T-helper 2 cell (primary cell): ENCODE data around the gene MKRN2.

Source experiments
- DNase-seq, 5 experiments: peaks; one replicate each; pipeline versions ENCODE4 v3.0.0 to v3.0.0-alpha.2; 2012 to 2022

MKRN2 gene

DNA sequence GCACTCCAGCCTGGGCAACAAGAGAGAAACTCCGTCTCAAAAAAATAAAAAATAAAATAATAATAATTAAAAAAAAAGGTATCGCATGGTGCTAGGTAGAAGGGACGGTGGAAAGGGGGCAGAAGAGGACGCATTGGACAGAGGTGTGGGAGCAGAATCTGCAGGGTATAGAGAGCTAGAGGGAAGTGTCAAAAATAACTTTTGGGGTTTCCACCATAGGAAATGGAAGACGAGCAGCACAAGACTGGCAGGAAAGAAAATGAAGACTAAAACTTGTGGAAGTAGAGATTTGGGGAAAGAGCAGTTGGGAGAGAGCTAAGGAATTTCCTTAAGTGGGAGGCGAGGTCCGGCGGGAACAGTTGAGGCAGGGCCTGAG, 585 bp upstream of the MKRN2 start:
- DNase-seq: peak in 1 of 5 experiments; percentile 16

DNA sequence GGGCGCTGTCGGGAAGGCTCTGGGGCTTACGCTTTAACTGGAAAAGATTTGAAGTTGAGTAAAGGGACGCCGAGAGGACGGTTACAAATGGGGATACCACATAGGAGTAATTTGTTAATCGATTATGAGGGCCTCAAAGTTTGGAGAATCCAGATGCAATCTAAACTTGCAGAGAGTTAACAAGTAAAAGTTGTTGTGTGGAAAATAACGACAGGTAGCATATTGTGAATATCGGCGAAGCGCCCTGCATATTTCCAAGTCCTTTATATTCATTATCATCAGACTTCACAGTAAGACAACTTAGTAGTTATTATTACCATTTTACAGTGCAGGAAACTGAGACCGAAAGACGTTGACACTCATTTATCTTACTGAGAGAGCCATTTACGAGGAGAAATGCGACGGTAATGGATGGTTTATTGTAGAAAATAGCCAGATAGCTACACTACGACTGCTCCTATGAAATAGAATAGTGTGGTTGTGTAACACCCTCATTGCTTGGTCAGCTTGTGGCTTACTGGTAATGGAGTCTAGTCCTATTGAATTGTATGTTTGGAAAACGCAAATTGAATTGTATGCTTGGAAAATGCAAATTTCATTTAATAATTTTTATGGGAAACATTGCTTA, 700 bp downstream of the MKRN2 start:
- DNase-seq: peak in 1 of 5 experiments; percentile 11

DNA sequence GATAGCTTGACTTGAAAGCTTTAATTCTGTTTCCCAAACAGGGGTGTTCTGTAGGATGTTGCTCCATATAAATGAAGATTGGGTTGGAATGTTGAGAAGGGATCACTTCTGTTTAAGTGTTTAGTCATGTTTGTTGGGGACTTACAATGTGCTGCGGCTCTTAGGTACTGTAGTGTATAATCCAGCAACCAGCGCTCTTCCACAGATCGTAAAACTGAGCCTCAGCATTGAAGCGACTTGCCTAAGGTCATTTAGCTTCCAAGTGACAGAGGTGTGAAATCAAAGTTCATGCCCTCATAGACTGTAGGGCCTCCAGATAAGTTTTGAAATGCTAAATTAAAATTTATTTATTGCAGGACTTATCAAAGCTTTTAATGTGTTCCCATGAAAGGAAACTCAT, 1.8 kb downstream of the MKRN2 start:
- DNase-seq: no peak

DNA sequence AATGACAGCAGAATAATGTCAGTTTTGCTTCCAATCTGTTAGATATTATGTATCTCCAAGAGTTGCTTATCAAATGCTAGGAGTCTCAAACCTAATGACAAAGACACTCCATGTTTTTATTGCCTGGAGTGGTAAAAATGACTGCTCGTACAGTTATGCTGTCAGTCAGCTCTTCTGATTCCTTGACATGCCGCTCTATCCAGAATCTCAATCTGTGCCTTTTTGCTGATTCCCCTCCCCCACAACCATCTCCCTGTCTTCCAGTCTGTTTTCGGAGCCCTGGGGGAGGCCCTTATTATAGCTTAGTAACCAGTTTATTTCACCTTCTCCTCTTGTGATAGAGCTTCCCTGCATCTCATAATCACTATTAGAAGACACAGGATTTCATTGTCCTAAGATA, 2.6 kb downstream of the MKRN2 start:
- DNase-seq: no peak

DNA sequence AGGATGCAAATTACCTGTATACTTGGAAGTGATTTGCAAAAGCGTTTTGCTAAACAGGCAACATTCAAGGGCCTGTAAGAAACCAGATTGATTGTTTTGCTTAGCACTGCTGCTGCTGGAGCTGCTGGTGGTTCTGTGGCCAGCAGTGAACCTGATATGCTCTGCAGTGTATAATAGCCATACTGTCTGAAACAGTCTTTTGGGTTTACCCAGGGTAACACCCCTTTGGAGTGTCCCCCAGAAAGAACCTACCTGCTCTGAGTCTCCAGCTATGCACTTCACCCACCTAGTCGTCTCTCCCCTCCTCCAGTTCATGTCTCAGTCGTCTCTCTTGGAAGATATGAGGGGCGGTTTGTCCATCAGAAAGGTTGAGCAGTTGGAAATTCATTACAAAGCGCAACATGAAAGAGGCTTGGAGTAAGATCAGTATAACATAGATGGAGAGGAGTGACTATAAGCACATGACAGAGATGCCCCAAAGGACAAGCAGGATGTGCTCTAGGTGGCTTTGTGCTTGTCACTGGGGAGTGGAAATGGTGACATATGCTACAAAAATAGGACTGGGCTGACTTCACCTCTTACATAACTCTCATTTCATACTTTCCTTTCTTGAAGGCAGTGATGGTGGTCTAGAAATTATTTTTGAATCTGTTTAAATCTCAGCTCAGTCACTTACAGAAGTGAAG, 3.8 kb downstream of the MKRN2 start:
- peak in 1 of 5 experiments; percentile 58 for DNase-seq

DNA sequence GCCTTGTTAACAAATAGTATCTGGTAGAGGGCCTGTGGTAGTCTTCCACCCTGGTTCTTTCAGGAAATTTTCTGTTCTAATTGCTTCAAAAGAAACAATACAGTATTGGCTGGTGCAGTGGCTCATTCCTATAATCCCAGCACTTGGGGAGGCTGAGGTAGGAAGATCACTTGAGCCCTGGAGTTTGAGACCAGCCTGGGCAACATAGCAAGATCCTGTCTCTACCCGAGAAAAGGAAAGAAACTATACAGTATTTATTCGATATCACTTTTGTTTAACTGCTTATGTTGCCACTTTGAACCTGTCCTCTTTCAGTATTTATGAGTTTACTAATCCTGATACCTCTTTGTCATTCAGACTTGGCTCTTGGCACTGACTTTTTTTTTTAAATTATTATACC, 4.5 kb downstream of the MKRN2 start:
- no peak for DNase-seq

DNA sequence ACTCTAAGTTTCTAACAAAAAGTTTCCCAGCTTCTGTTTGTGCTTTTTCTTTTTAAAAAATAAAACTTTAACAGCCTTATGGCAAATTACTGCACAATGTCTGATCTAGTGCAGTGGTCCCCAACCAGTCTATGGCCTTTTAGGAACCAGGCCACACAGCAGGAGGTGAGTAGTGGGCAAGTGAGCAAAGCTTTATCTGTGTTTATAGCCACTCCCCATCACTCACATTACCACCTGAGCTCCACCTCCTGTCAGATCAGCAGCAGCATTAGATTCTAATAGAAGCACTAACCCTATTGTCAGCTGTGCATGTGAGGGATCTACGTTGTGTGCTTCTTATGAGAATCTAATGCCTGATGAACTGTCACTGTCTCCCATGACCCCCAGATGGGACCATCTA, 5.6 kb downstream of the MKRN2 start:
- no peak for DNase-seq

DNA sequence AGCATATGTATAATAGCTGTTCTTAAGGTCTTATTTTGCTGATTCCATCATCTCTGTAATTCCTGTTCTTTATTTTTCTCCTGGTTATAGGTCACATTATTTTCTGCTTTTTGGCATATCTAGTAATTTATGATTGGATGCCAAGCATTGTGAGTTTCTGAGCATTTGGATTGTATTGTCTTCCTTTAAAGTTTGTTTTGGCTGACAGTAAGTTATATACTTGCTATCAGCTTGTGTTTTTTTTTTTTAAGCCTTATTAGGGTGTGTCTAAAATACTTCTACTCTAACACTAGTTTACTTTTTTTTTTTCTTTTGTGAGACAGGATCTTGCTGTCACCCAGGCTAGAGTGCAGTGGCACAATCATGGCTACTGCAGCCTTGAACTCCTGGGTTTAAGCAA, 10.1 kb downstream of the MKRN2 start:
- no peak for DNase-seq

DNA sequence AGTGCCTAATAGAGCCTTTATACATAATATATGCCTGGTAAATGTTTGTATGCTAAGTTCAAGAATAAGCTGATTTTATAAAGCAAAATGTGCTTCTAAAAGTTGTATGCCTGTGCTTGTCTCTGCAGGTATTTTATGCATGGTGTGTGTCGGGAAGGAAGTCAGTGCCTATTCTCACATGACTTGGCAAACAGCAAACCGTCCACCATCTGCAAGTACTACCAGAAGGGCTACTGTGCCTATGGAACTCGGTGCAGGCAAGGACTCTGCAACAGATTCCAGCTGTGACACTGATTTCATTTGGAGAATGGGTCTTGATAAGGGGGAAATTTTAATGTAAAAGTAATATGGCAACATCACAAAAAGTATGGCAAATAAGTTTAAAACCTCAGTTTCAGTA, 11.9 kb downstream of the MKRN2 start:
- no peak for DNase-seq

DNA sequence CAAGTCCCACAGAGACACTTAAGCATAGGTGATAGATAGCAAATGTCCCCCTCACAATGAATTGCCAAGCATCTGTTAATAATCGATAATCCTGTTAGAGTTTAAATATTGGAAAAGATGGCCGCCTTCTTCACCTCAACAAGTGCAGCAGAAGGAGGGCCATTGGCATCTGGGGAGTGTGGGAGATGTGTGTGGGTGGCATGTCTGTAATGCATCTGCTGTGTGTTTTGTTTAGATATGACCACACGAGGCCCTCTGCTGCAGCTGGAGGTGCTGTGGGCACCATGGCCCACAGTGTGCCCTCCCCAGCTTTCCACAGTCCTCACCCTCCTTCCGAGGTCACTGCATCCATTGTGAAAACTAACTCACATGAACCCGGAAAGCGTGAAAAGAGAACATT, 12.9 kb downstream of the MKRN2 start:
- DNase-seq: no peak

DNA sequence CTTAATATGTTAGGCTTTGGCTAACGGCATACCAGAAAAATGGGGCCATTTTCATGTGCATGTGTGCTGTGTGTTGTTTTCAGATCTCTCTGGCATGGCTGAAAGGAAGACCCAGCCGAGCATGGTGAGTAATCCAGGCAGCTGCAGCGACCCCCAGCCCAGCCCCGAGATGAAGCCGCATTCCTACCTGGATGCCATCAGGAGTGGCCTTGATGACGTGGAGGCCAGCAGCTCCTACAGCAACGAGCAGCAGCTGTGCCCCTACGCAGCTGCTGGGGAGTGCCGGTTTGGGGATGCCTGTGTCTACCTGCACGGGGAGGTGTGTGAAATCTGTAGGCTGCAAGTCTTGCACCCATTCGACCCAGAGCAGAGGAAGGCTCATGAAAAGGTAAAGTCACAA, 15.1 kb downstream of the MKRN2 start:
- no peak for DNase-seq

DNA sequence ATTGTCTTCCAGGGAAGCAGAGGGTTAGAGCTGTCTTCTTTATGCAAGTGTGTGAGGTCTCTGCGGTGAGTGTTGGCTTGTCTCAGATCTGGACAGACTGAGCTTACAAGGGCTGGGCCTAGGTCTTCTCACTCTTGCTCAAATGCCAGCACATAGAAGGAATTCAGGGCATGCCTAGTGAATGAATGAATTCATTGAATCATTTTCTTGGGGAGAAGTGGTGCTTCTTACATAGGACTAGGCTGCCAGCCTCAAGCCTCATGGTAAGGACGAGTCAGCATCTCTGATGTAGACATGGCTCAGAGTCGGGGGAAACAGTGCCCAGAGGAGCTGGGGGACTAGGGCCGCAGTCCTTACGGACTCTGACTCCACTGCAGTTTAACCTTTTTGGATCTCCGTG, 17.2 kb downstream of the MKRN2 start:
- DNase-seq: no peak

DNA sequence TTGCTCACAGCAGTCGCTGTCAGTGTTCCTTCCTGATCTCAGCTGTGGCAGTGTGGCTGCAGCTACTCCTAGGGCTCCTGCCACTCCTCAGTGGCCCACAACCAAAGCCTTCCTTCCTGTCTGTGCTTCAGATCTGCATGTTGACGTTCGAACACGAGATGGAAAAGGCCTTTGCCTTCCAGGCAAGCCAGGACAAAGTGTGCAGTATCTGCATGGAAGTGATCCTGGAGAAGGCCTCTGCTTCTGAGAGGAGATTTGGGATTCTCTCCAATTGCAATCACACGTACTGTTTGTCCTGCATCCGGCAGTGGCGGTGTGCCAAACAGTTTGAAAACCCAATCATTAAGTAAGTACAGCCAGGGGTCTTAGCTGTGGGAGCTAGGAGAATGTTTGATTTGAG, 17.8 kb downstream of the MKRN2 start:
- DNase-seq: no peak

DNA sequence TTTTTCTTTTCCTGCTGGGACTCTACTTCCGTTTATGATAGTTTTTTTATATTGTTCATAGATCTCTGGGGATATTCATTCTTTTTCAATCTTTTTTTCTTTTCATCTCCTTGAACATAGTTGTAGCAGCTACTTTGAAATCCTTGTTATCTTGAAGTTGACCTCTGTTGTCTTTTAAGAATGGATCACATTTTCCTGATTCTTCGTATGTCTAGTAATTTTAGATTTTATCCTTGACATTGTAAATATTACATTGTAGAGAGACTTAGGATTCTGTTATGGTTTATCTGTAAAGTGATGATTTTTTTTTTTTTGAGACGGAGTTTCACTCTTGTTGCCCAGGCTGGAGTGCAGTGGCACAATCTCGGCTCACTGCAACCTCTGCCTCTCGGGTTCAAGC, 20.5 kb downstream of the MKRN2 start:
- no peak for DNase-seq

DNA sequence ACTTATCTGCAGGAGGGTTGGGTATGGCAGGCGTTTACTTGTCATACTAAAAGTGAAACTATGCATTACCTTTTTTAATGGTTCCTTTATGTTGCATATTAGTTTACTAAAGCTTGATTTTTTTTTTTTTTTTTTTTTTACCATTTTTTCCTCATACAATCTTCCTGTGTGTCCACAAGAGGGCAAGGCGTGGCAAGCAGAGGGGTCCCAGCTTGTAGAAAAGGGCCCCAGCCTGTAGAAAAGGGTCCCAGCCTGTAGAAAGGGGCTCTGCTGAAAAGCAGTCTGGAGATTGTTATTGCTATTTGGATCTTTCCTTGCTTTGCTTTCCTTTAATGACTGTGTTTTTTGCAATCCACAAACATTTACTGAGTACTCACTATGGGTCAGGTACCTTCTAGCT, 21.9 kb downstream of the MKRN2 start:
- peak in 1 of 5 experiments; percentile 43 for DNase-seq

DNA sequence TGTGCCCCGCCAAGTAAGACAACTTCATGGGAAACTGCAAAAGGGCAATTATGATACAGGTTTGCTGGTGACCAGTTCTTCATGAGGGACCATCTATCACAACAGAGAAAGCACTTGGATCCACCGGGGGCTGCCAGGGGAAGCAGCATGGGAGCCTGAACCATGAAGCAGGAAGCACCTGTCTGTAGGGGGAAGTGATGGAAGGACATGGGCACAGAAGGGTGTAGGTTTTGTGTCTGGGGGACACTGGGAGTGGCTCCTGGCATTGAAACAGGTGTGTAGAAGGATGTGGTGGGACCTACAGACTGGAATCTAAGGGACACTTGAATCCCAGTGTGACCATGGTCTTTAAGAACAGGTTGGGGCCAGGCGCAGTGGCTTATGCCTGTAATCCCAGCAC, 22.6 kb downstream of the MKRN2 start:
- no peak for DNase-seq

DNA sequence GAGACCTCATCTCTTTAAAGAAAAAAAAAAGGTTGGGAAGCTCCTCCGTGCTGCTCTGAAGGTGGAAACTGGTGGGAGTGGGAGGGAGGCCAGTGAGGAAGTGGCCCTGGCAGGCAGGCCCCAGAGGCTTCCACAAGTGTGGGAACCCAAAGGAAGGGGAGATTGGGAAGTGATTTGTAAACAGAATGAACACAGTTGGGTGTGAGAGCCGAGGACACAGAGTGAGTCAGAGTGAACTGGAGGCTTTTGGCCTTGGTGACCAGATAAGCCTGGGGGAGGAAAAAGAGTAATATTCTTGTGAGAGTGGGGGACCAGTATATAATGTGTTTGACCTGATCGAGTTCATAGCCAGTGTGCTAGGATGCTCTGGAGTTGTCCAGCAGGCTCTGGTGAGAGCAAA, 23.0 kb downstream of the MKRN2 start:
- DNase-seq: no peak

DNA sequence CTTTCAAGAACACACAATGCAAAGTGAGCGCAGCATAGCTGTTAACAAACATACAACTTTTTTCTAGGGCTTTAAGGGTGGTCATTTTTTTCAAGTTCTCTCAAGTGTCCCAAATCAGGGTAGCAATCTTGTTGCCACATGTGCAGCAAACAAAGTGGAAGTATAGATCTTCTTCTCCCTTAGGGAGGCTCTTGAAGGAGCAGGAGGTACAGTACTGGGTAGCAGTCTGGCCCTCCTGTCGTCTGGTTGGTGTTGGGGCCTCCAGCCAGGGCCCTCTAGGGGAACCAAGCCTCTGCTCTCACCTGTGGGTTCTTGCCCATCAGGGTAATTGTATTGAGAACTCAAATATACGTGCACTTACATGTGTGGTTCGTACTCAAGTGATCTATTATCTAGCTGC, 25.8 kb downstream of the MKRN2 start:
- DNase-seq: no peak

DNA sequence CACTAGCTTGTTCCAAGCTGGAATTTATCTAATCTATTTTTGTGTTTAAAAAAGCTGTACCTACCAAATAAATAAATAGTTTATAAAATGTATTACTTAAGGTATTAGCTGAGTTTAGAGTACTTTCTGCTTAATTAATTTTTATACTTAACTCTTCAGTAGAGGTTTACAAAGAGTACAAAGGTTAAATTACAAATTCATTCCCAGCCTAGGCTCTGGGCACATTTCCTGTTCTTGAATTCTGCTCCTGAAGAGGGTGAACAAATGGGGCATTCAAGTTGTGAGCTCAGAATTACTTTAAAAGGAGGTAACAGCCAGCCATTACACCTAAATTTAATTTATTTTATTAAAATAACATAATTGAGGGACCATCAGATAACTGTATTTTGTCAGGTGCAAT, 26.4 kb downstream of the MKRN2 start:
- DNase-seq: no peak

DNA sequence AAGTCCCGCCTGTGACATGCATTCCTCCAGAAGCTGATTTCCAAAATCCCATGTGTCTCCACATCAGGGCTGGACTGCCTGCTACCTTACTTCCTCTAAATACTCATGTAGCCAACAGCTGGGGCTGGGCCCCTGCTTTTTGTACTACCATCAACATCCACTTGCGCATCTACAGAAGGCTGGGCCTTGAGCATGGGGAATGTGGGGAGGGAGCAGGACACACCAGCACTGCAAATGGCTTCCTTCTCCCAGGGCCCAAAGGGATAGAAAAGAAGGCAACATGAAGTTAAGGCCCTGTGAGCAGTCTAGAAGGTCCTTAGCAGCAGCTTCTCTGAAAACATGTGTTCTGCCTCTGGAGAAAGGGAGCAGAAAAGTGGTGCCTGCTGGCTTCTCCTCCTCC, 27.2 kb downstream of the MKRN2 start:
- no peak for DNase-seq

DNA sequence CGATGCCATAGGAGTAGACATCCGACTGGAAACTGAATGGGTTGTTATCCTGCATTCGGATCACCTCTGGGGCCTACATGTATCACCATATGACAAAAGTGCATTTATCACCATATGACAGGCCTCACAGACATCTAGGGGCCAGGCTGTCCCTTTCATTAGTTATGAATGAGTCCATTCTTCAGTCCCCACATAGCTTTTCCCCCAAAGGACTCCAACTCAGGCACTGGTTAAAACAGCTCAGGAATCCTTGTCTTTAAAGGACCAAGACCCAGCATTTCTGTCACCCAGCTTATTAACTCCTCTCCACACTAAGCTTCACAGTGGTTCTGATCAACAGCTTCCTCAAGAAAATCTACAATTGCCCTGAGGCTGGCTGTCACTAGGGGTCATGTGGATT, 28.3 kb downstream of the MKRN2 start:
- no peak for DNase-seq

DNA sequence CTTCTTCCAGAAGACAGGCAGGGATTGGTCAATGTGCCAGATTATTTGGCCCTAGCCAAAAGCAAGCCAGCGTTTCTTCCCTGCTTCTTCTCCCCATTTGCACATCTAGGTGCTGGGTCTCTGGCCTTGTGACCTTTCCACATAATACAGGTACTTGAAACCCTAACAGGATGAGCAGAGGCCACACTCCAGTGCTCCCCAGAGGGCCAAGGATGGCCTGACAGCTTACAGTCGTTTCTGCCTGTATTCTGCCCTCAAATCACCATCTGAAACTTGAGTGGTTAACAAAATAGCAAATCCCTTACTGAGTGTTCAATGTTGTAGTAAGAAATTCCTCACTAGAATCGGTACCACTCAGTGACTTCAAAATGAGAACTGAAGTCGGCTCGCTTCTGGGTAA, 29.1 kb downstream of the MKRN2 start:
- no peak for DNase-seq

DNA sequence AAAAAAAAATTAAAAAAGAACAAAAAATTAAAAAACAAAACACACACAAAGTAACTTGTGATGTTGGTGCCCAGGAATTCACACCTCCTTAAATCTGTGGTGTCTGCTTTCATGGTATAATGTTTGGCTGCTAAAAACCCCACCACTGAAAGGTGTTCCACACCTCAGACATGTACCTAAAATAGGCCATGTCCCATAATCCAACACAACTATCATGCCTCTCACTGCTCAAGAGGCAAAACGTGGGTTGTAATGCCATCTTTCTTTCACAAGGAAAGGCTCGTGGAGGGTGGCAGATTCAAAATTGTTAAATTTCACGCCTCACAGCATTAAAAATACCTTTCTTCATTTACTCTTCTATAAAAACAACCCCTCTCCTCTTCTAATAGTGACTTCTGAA, 29.5 kb downstream of the MKRN2 start:
- peak in 1 of 5 experiments; percentile 17 for DNase-seq

DNA sequence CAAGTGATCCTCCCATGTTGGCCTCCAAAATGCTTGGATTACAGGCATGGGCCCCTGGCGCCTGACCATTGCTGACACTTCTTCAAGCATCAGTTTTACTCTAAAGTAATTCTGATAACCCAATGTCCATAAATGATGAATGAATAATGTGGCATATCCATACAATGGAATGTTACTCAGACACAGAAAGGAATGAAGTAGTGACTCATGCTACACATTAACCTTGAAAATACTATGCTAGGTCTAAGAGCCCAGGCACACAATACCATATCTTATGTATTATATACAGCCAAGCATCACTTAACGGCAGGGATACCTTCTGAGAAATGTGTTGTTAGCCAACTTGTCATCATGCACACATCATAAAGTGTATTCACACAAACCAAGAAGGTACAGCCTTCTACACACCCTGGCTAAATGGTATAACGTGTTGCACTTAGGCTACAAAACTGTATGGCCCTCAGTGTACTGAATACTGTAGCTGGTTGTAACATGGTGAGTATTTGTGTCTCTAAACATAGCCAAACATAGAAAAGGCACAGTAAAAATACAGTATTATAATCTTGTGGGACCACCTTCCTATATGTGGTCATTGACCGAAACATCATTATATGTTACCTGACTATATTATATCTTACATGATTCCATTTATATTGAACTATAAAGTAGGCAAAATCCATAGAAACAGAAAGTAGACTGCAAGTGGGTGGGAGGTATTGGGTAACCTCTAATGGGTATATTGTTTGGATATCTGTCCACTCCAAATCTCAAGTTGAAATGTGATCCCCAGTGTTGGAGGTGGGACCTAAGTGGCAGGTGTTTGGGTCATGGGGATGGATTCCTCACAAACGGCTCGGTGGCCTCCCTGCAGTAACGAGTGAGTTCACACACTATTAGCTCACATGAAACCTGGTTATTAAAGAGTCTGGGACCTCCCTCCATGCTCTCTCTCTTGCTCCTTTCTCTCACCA, 31.4 kb downstream of the MKRN2 start:
- no peak for DNase-seq
